Kidney tubule cell (primary cell): ENCODE measurements around the gene IQCK.
"Not testable (repeated sequence)": the region's sequence is repeated elsewhere in the genome, so short reads cannot be mapped to it uniquely, and the experiment has no call there.

Experiments
- DNase-seq: peaks from one replicate; pipeline ENCODE4 v3.0.0-alpha.2; 2018; ENCODE audit warnings: low spot score

The IQCK gene

GRCh38 chr16:19760356-19761060, 42.4 kb downstream of the IQCK start:
- no peak for DNase-seq

GRCh38 chr16:19765860-19766553, 47.9 kb downstream of the IQCK start:
- no peak for DNase-seq

- no peak for DNase-seq
Observed at GRCh38 chr16:19766554-19766884, 48.4 kb downstream of the IQCK start.

GRCh38 chr16:19766988-19767387, 48.9 kb downstream of the IQCK start:
- DNase-seq = no peak

GRCh38 chr16:19767497-19767896, 49.4 kb downstream of the IQCK start:
- DNase-seq = no peak

- DNase-seq = no peak
Observed at GRCh38 chr16:19769239-19769638, 51.2 kb downstream of the IQCK start.

- no peak for DNase-seq
Observed at GRCh38 chr16:19771040-19771439, 53.0 kb downstream of the IQCK start.

- no peak for DNase-seq
Observed at GRCh38 chr16:19771796-19772195, 53.7 kb downstream of the IQCK start.

- no peak for DNase-seq
Observed at GRCh38 chr16:19774024-19774423, 56.0 kb downstream of the IQCK start.

- no peak for DNase-seq
Observed at GRCh38 chr16:19776147-19776546, 58.1 kb downstream of the IQCK start.

- no peak for DNase-seq
Observed at GRCh38 chr16:19776565-19776964, 58.5 kb downstream of the IQCK start.

- no peak for DNase-seq
Observed at GRCh38 chr16:19780321-19780720, 62.2 kb downstream of the IQCK start.

- no peak for DNase-seq
Observed at GRCh38 chr16:19781226-19781625, 63.2 kb downstream of the IQCK start.

- no peak for DNase-seq
Observed at GRCh38 chr16:19783363-19784182, 65.5 kb downstream of the IQCK start.

- DNase-seq = no peak
Observed at GRCh38 chr16:19784183-19784736, 66.2 kb downstream of the IQCK start.

GRCh38 chr16:19785081-19785480, 67.0 kb downstream of the IQCK start:
- DNase-seq = no peak

- no peak for DNase-seq
Observed at GRCh38 chr16:19785512-19786130, 67.5 kb downstream of the IQCK start.

- not testable (repeated sequence) for DNase-seq
Observed at GRCh38 chr16:19801369-19801768, 83.3 kb downstream of the IQCK start.

- DNase-seq = not testable (repeated sequence)
Observed at GRCh38 chr16:19801824-19802223, 83.8 kb downstream of the IQCK start.

GRCh38 chr16:19802612-19803011, 84.5 kb downstream of the IQCK start:
- DNase-seq = no peak

- DNase-seq = peak; percentile 80
Observed at GRCh38 chr16:19804538-19805323, 86.7 kb downstream of the IQCK start.
